ENCODE data around the gene UBL4B. TPM values are rescaled to one million over a fixed set of nuclear protein-coding genes. Genes with fewer than 3 reads are reported as not detected.

The UBL4B gene, protein sequence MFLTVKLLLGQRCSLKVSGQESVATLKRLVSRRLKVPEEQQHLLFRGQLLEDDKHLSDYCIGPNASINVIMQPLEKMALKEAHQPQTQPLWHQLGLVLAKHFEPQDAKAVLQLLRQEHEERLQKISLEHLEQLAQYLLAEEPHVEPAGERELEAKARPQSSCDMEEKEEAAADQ
- total RNA-seq: 1 to 10 TPM in 1 of 2 donors, not detected in 1; 8.4 TPM

DNA sequence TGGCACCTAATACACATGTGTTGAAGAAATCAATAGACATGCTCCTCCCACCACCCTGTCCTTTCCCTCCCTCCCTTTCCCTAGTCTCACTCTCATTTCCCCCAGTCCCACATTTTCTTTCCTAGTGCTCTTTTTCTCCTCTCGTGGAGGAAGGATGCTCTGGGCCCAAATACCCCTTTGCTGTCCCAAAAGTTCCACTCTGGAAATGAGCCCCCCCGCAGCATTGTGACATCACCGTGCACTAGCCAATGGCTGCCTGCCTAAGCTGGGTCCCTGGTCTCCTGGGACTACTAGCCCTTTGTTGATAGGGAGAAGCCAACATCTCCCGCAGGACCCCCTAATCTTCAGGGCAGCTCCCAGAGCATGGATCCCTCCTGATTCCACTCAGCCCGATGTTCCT is at the start of gene UBL4B:
Gene UBL4B (plus strand): TSS at position 301 of the 400 bp plus-strand sequence. CDS start 92 bp downstream, at position 393.
- no peak for TF ChIP-seq POLR2AphosphoS5 (IDR thresholded peaks at IDR 0.05)
- no peak for TF ChIP-seq POLR2A (IDR thresholded peaks at IDR 0.05)
- TF ChIP-seq, protein P1, sequence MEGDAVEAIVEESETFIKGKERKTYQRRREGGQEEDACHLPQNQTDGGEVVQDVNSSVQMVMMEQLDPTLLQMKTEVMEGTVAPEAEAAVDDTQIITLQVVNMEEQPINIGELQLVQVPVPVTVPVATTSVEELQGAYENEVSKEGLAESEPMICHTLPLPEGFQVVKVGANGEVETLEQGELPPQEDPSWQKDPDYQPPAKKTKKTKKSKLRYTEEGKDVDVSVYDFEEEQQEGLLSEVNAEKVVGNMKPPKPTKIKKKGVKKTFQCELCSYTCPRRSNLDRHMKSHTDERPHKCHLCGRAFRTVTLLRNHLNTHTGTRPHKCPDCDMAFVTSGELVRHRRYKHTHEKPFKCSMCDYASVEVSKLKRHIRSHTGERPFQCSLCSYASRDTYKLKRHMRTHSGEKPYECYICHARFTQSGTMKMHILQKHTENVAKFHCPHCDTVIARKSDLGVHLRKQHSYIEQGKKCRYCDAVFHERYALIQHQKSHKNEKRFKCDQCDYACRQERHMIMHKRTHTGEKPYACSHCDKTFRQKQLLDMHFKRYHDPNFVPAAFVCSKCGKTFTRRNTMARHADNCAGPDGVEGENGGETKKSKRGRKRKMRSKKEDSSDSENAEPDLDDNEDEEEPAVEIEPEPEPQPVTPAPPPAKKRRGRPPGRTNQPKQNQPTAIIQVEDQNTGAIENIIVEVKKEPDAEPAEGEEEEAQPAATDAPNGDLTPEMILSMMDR (IDR thresholded peaks at IDR 0.05): no peak
- Histone ChIP-seq H3K4me3 (no peak within 1 kb of the TSS), H3K4me1 (replicated peaks) (no peaks in the 10 kb centered on the region), H3K27me3 (replicated peaks; ENCODE audit: insufficient read depth) (no peaks in the 10 kb centered on the region), H3K27ac (no peak within 1 kb of the TSS), H3K9me3 (no peaks in the 10 kb centered on the region), H3K36me3 (no peaks in the 10 kb centered on the region)
- no peak for DNase-seq (ENCODE audit: low spot score)
- WGBS: 82% methylated on average over 5 of the region's 5 CpGs
- intact Hi-C loops (cut with DNase I): no loop called here

DNA sequence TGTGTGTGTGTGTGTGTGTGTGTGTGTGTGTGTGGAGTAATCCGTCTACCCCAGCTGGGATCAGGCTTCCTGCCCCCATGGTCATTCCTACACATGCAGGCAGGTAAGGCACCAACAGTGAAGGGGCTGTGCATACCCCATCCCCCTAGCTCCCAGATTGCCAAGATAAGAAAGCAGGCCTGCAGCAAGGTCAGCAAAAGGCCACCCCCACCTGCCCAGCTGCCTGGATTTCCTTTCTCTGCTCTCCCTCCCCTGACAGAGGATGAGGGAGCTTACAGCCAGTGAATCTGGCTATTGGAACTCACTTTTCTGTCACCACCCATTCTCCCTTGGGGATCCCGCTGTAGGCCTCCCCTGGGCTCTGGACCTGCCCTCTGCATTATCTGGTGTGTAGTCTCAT is 49.6 kb upstream of the UBL4B start:
- intact Hi-C loops (cut with DNase I): no loop called here
- no peaks in the 10 kb centered on the region for H3K9me3 ChIP-seq
- H3K36me3 ChIP-seq: no peaks in the 10 kb centered on the region
- no peaks in the 10 kb centered on the region for H3K4me1 ChIP-seq (replicated peaks)
- DNase-seq (ENCODE audit: low spot score): no peak
- no peak for TF ChIP-seq POLR2AphosphoS5 (IDR thresholded peaks at IDR 0.05)
- no peak for TF ChIP-seq POLR2A (IDR thresholded peaks at IDR 0.05)
- TF ChIP-seq, protein P1 (IDR thresholded peaks at IDR 0.05): no peak
- H3K27me3 ChIP-seq (replicated peaks; ENCODE audit: insufficient read depth): peaks cover 2% of the 10 kb centered on the region
- H3K27ac ChIP-seq: no peak overlapping the region
- WGBS: 84% methylated on average over 2 of the region's 2 CpGs
- H3K4me3 ChIP-seq: no peak overlapping the region

DNA sequence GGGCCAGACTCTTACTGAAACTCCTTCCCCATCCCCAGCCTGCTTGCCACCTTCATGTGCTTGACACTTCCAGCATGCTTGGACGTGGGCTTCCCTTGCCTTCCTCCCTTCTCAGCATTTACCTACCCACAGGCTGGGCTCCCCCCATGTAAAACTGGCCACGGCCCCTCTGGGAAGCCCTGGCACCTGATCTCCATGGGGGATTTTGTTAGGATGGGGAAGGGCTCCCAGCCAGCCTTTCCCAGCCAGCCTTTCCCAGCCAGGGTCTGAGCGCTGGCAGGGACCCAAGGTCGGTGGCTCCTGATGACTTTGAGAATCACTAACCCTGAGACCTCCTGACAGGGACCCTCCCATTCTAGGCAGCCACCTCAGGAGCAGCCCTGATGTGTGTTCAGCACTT is 48.5 kb upstream of the UBL4B start:
- Histone ChIP-seq H3K27me3 (replicated peaks; ENCODE audit: insufficient read depth) (peaks cover 14% of the 10 kb centered on the region), H3K9me3 (no peaks in the 10 kb centered on the region), H3K36me3 (no peaks in the 10 kb centered on the region), H3K4me1 (replicated peaks) (no peaks in the 10 kb centered on the region), H3K27ac (no peak overlapping the region), H3K4me3 (no peak overlapping the region)
- 56% methylated on average over 4 of the region's 4 CpGs for WGBS
- DNase-seq (ENCODE audit: low spot score): no peak
- intact Hi-C loops (cut with DNase I): no loop called here
- no peak for TF ChIP-seq POLR2A (IDR thresholded peaks at IDR 0.05)
- TF ChIP-seq, protein P1 (IDR thresholded peaks at IDR 0.05): no peak
- TF ChIP-seq POLR2AphosphoS5 (IDR thresholded peaks at IDR 0.05): no peak

DNA sequence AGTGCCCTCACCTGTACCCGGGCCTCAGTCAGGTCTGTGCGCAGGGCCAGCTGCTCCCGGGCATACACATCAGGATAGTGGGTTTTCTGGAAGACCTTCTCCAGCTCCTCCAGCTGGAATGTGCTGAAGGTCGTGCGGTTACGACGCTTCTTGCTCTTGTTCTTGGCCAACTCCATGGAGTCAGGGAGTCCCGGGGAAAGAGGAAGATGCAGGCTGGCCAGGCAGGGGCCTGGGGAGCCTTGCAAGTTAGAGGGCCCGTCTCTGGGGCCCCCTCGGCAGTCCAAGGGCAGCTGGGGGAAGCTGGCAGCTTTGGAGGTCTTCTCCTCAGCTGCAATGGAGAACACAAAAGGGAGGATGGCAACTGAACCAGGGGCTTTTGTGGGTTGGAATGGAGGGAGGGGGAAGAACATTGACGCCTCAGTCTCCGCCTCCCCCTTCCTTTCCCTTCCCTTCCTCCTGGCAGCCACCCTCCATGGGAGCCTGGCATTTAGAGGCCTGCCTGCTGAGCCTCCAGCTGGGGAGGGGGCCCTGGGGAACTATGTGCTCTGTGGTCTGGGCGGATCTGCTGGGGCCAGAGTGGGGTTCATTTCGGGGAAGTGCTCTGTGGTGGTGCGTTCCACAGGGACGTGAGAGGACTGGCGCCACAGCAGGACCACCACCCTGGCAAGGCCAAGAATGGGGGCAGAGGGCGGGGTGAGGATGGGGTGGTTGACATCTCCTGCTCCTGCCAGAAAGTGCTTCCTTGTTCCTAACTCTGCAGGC is 47.5 kb upstream of the UBL4B start:
- 87% methylated on average over 18 of the region's 18 CpGs for WGBS
- Histone ChIP-seq H3K4me3 (no peak overlapping the region), H3K4me1 (replicated peaks) (no peaks in the 10 kb centered on the region), H3K27ac (no peak overlapping the region), H3K9me3 (no peaks in the 10 kb centered on the region), H3K36me3 (no peaks in the 10 kb centered on the region), H3K27me3 (replicated peaks; ENCODE audit: insufficient read depth) (peaks cover 22% of the 10 kb centered on the region)
- intact Hi-C loops (cut with DNase I): no loop called here
- DNase-seq (ENCODE audit: low spot score): no peak
- TF ChIP-seq, protein P1 (IDR thresholded peaks at IDR 0.05): no peak

DNA sequence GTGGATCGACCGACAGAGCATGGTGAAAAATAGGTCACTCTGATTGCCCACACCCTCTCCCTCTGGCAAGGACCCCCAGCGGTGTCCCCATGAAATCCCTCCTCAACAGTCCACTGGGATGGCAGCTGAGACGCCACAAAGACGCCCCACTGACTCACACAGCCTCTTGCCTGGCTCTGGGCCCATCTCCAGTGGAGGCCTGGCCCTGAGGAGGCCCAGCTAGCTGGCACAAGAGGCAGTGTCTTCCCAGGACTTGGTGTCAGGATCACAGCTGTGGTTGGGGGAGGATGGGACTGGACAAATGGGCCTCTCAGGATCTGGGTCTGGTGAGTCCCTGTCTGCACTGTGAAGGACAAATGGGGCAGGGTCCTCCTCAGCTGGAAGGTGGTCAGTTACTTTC is 46.4 kb upstream of the UBL4B start:
- TF ChIP-seq POLR2A (IDR thresholded peaks at IDR 0.05): no peak
- TF ChIP-seq, protein P1 (IDR thresholded peaks at IDR 0.05): no peak
- TF ChIP-seq POLR2AphosphoS5 (IDR thresholded peaks at IDR 0.05): no peak
- Histone ChIP-seq H3K4me3 (no peak overlapping the region), H3K27me3 (replicated peaks; ENCODE audit: insufficient read depth) (peaks cover 31% of the 10 kb centered on the region), H3K9me3 (no peaks in the 10 kb centered on the region), H3K36me3 (no peaks in the 10 kb centered on the region), H3K27ac (no peak overlapping the region), H3K4me1 (replicated peaks) (no peaks in the 10 kb centered on the region)
- intact Hi-C loops (cut with DNase I): no loop called here
- 97% methylated on average over 5 of the region's 5 CpGs for WGBS
- DNase-seq (ENCODE audit: low spot score): no peak

All from prostate gland (tissue), 2 donors.